Measurements from ENCODE around the gene KIAA0753. TPM values are rescaled to one million over a fixed set of nuclear protein-coding genes. Genes with fewer than 3 reads are reported as not detected.

KIAA0753 gene
- total and polyA plus RNA-seq, 2 of the 4 experiments (the other 2 are of a cell fraction), result 10.2 to 17.6 TPM

- Histone ChIP-seq H3K18ac (ENCODE audit: low read depth, low read length) (no peak overlapping the region), H3K9me3 (ENCODE audit: control insufficient read depth, insufficient read depth, low read length) (no peaks in the 10 kb centered on the region), H2BK120ac (ENCODE audit: low read depth, low read length) (peak overlapping the region; percentile 87), H3K4me2 (ENCODE audit: low read depth, low read length) (no peak overlapping the region), H3K9me1 (ENCODE audit: insufficient read depth, low read length) (peaks cover 13% of the 10 kb centered on the region; the same call in 1 of the 2 replicates), H4K20me1 (ENCODE audit: insufficient read depth, low read length) (no peaks in the 10 kb centered on the region), H3K14ac (replicated peaks; ENCODE audit: low read depth, low read length) (peak overlapping the region; percentile 91; the same call in 1 of the 2 replicates), H2AK5ac (ENCODE audit: low read depth, low read length) (peak overlapping the region; percentile 55; the same call in 1 of the 2 replicates), H2BK5ac (ENCODE audit: low read depth, low read length, poor library complexity, severe bottlenecking) (peak overlapping the region; percentile 58), H4K91ac (ENCODE audit: insufficient read depth, low read depth, low read length) (peak overlapping the region; percentile 66; the same call in 1 of the 2 replicates), H3K27ac (ENCODE audit: insufficient read depth, low read length) (no peak overlapping the region), H2BK20ac (ENCODE audit: low read depth, low read length) (no peak overlapping the region; the same call in 1 of the 2 replicates), H3K27me3 (ENCODE audit: control insufficient read depth, insufficient read depth, low read length) (no peaks in the 10 kb centered on the region), H4K8ac (ENCODE audit: low read depth in 2 of 2, low read length in 2 of 2) (peak overlapping the region; percentile 66 to 74; a peak in 3 of 4 replicates), H3K9ac (ENCODE audit: low read depth, low read length) (no peak overlapping the region), H3K4ac (ENCODE audit: low read depth, low read length) (peak overlapping the region; percentile 73), H4K5ac (ENCODE audit: low read depth, low read length) (no peak overlapping the region), H2BK15ac (ENCODE audit: low read depth, low read length) (peak overlapping the region; percentile 0; the same call in 1 of the 3 replicates), H3K56ac (ENCODE audit: extremely low read depth, insufficient read depth, low read length) (no peak overlapping the region), H2AK9ac (replicated peaks; ENCODE audit: low read depth, low read length, poor library complexity) (peak overlapping the region; percentile 51), H3K79me1 (ENCODE audit: low read depth in 1 of 2, low read length in 2 of 2) (peaks cover 0 to 4% of the 10 kb centered on the region in 2 experiments; a peak in 1 of 4 replicates), H3K4me3 (ENCODE audit: insufficient read depth, low read depth, low read length) (no peak overlapping the region), H3K36me3 (ENCODE audit: control insufficient read depth, insufficient read depth, low read length) (peaks cover 17% of the 10 kb centered on the region), H3K4me1 (ENCODE audit: control insufficient read depth, insufficient read depth, low read length) (peaks cover 16% of the 10 kb centered on the region), H2AFZ (replicated peaks; ENCODE audit: low read length, poor library complexity) (no peak overlapping the region), H3K23ac (ENCODE audit: low read depth, low read length) (no peak overlapping the region)
- in situ Hi-C loops (cut with MboI; ENCODE audit: low sequenced_read_pairs), result no loop called here
- ATAC-seq (ENCODE audit: low read depth) (no peak), DNase-seq (no peak)
- dilution Hi-C loops (cut with HindIII; ENCODE audit: low sequenced_read_pairs, unreplicated experiment), result no loop called here
- intact Hi-C loops (cut with micrococcal nuclease), result no loop called here
- ChIA-PET POLR2A (ENCODE audit: unreplicated experiment) (no interaction called here), CTCF (no interaction called here)
- no TSS peak for BruUV-seq (replicated peaks)
- TF ChIP-seq POLR2A (IDR thresholded peaks at IDR 0.05; ENCODE audit: low read depth, low read length), result no peak
- TF ChIP-seq SMC3 (IDR thresholded peaks at IDR 0.05; ENCODE audit: low read depth, low read length), result no peak
- TF ChIP-seq, protein P1, sequence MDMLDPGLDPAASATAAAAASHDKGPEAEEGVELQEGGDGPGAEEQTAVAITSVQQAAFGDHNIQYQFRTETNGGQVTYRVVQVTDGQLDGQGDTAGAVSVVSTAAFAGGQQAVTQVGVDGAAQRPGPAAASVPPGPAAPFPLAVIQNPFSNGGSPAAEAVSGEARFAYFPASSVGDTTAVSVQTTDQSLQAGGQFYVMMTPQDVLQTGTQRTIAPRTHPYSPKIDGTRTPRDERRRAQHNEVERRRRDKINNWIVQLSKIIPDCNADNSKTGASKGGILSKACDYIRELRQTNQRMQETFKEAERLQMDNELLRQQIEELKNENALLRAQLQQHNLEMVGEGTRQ (IDR thresholded peaks at IDR 0.05; ENCODE audit: low read depth, low read length), result no peak
- TF ChIP-seq BHLHE40 (IDR thresholded peaks at IDR 0.05; ENCODE audit: low read depth, low read length), result no peak
- no peak for TF ChIP-seq CHD1 (IDR thresholded peaks at IDR 0.05; ENCODE audit: low read depth, low read length)
- TF ChIP-seq ELK1 (IDR thresholded peaks at IDR 0.05; ENCODE audit: borderline replicate concordance, low read depth, low read length), result no peak
- TF ChIP-seq MXI1 (IDR thresholded peaks at IDR 0.05; ENCODE audit: borderline replicate concordance, low read depth, low read length), result no peak
- no peak for TF ChIP-seq MAZ (IDR thresholded peaks at IDR 0.05; ENCODE audit: borderline replicate concordance, low read depth, low read length)
- TF ChIP-seq NFE2L2 (IDR thresholded peaks at IDR 0.05; ENCODE audit: low read depth, low read length), result no peak
- no peak for TF ChIP-seq FOS (IDR thresholded peaks at IDR 0.05; ENCODE audit: low read depth, low read length)
- no peak for TF ChIP-seq RAD21 (IDR thresholded peaks at IDR 0.05; ENCODE audit: low read length)
- no peak for TF ChIP-seq RFX5 (IDR thresholded peaks at IDR 0.05; ENCODE audit: low read depth, low read length)
- 80% methylated on average over 3 of the region's 7 CpGs; no CpG with 5 or more reads in 1 of the 2 experiments for WGBS, 2 experiments (ENCODE audit: extremely low coverage in 2 of 2, insufficient read length in 1 of 2)
Observed at GRCh38 chr17:6576038-6576785, 64.3 kb downstream of the KIAA0753 start.
